ENCODE results near the gene ADARB2.

The ADARB2 gene

GRCh38 chr10:1642600-1643160 is 94.6 kb downstream of the ADARB2 start:
- Histone ChIP-seq H3K36me3 (ENCODE audit: insufficient read depth, low read length) (no peaks in the 10 kb centered on the region), H3K9ac (ENCODE audit: low read depth, low read length) (no peak overlapping the region), H3K9me3 (ENCODE audit: control insufficient read depth, insufficient read depth, low read length) (no peaks in the 10 kb centered on the region), H3K4me1 (ENCODE audit: insufficient read depth, low read length) (no peaks in the 10 kb centered on the region)

GRCh38 chr10:1641402-1641801 is 95.9 kb downstream of the ADARB2 start:
- Histone ChIP-seq H3K4me1 (ENCODE audit: insufficient read depth, low read length) (no peaks in the 10 kb centered on the region), H3K9me3 (ENCODE audit: control insufficient read depth, insufficient read depth, low read length) (no peaks in the 10 kb centered on the region), H3K9ac (ENCODE audit: low read depth, low read length) (no peak overlapping the region), H3K36me3 (ENCODE audit: insufficient read depth, low read length) (no peaks in the 10 kb centered on the region)

- Histone ChIP-seq H3K9ac (ENCODE audit: low read depth, low read length) (no peak overlapping the region), H3K36me3 (ENCODE audit: insufficient read depth, low read length) (no peaks in the 10 kb centered on the region), H3K9me3 (ENCODE audit: control insufficient read depth, insufficient read depth, low read length) (no peaks in the 10 kb centered on the region), H3K4me1 (ENCODE audit: insufficient read depth, low read length) (no peaks in the 10 kb centered on the region)
Measured at GRCh38 chr10:1638889-1639419, 98.4 kb downstream of the ADARB2 start.

GRCh38 chr10:1635340-1635739 is 102.0 kb downstream of the ADARB2 start:
- no peaks in the 10 kb centered on the region for H3K4me1 ChIP-seq (ENCODE audit: insufficient read depth, low read length)
- no peaks in the 10 kb centered on the region for H3K9me3 ChIP-seq (ENCODE audit: control insufficient read depth, insufficient read depth, low read length)
- H3K36me3 ChIP-seq (ENCODE audit: insufficient read depth, low read length) = no peaks in the 10 kb centered on the region
- no peak overlapping the region for H3K9ac ChIP-seq (ENCODE audit: low read depth, low read length)

GRCh38 chr10:1634239-1634638 is 103.1 kb downstream of the ADARB2 start:
- H3K4me1 ChIP-seq (ENCODE audit: insufficient read depth, low read length) = no peaks in the 10 kb centered on the region
- no peak overlapping the region for H3K9ac ChIP-seq (ENCODE audit: low read depth, low read length)
- no peaks in the 10 kb centered on the region for H3K9me3 ChIP-seq (ENCODE audit: control insufficient read depth, insufficient read depth, low read length)
- H3K36me3 ChIP-seq (ENCODE audit: insufficient read depth, low read length) = no peaks in the 10 kb centered on the region

- Histone ChIP-seq H3K36me3 (ENCODE audit: insufficient read depth, low read length) (no peaks in the 10 kb centered on the region), H3K9me3 (ENCODE audit: control insufficient read depth, insufficient read depth, low read length) (no peaks in the 10 kb centered on the region), H3K9ac (ENCODE audit: low read depth, low read length) (no peak overlapping the region), H3K4me1 (ENCODE audit: insufficient read depth, low read length) (no peaks in the 10 kb centered on the region)
Measured at GRCh38 chr10:1633783-1634182, 103.5 kb downstream of the ADARB2 start.

GRCh38 chr10:1632596-1632995 is 104.7 kb downstream of the ADARB2 start:
- no peak overlapping the region for H3K9ac ChIP-seq (ENCODE audit: low read depth, low read length)
- no peaks in the 10 kb centered on the region for H3K36me3 ChIP-seq (ENCODE audit: insufficient read depth, low read length)
- no peaks in the 10 kb centered on the region for H3K9me3 ChIP-seq (ENCODE audit: control insufficient read depth, insufficient read depth, low read length)
- no peaks in the 10 kb centered on the region for H3K4me1 ChIP-seq (ENCODE audit: insufficient read depth, low read length)

- Histone ChIP-seq H3K9me3 (ENCODE audit: control insufficient read depth, insufficient read depth, low read length) (no peaks in the 10 kb centered on the region), H3K9ac (ENCODE audit: low read depth, low read length) (no peak overlapping the region), H3K36me3 (ENCODE audit: insufficient read depth, low read length) (no peaks in the 10 kb centered on the region), H3K4me1 (ENCODE audit: insufficient read depth, low read length) (no peaks in the 10 kb centered on the region)
Measured at GRCh38 chr10:1632141-1632540, 105.2 kb downstream of the ADARB2 start.

- Histone ChIP-seq H3K9me3 (ENCODE audit: control insufficient read depth, insufficient read depth, low read length) (no peaks in the 10 kb centered on the region), H3K4me1 (ENCODE audit: insufficient read depth, low read length) (no peaks in the 10 kb centered on the region), H3K36me3 (ENCODE audit: insufficient read depth, low read length) (no peaks in the 10 kb centered on the region), H3K9ac (ENCODE audit: low read depth, low read length) (no peak overlapping the region)
Measured at GRCh38 chr10:1631282-1631681, 106.0 kb downstream of the ADARB2 start.

GRCh38 chr10:1630304-1630703 is 107.0 kb downstream of the ADARB2 start:
- H3K36me3 ChIP-seq (ENCODE audit: insufficient read depth, low read length) = no peaks in the 10 kb centered on the region
- no peaks in the 10 kb centered on the region for H3K9me3 ChIP-seq (ENCODE audit: control insufficient read depth, insufficient read depth, low read length)
- no peak overlapping the region for H3K9ac ChIP-seq (ENCODE audit: low read depth, low read length)
- H3K4me1 ChIP-seq (ENCODE audit: insufficient read depth, low read length) = no peaks in the 10 kb centered on the region

- no peaks in the 10 kb centered on the region for H3K9me3 ChIP-seq (ENCODE audit: control insufficient read depth, insufficient read depth, low read length)
- no peaks in the 10 kb centered on the region for H3K36me3 ChIP-seq (ENCODE audit: insufficient read depth, low read length)
- no peaks in the 10 kb centered on the region for H3K4me1 ChIP-seq (ENCODE audit: insufficient read depth, low read length)
- H3K9ac ChIP-seq (ENCODE audit: low read depth, low read length) = no peak overlapping the region
Measured at GRCh38 chr10:1629326-1630198, 107.8 kb downstream of the ADARB2 start.

GRCh38 chr10:1628757-1629156 is 108.6 kb downstream of the ADARB2 start:
- H3K4me1 ChIP-seq (ENCODE audit: insufficient read depth, low read length) = no peaks in the 10 kb centered on the region
- H3K36me3 ChIP-seq (ENCODE audit: insufficient read depth, low read length) = no peaks in the 10 kb centered on the region
- no peak overlapping the region for H3K9ac ChIP-seq (ENCODE audit: low read depth, low read length)
- no peaks in the 10 kb centered on the region for H3K9me3 ChIP-seq (ENCODE audit: control insufficient read depth, insufficient read depth, low read length)

GRCh38 chr10:1627945-1628344 is 109.4 kb downstream of the ADARB2 start:
- Histone ChIP-seq H3K9ac (ENCODE audit: low read depth, low read length) (no peak overlapping the region), H3K4me1 (ENCODE audit: insufficient read depth, low read length) (no peaks in the 10 kb centered on the region), H3K9me3 (ENCODE audit: control insufficient read depth, insufficient read depth, low read length) (no peaks in the 10 kb centered on the region), H3K36me3 (ENCODE audit: insufficient read depth, low read length) (no peaks in the 10 kb centered on the region)

- H3K4me1 ChIP-seq (ENCODE audit: insufficient read depth, low read length) = no peaks in the 10 kb centered on the region
- H3K9me3 ChIP-seq (ENCODE audit: control insufficient read depth, insufficient read depth, low read length) = no peaks in the 10 kb centered on the region
- no peak overlapping the region for H3K9ac ChIP-seq (ENCODE audit: low read depth, low read length)
- no peaks in the 10 kb centered on the region for H3K36me3 ChIP-seq (ENCODE audit: insufficient read depth, low read length)
Measured at GRCh38 chr10:1626835-1627234, 110.5 kb downstream of the ADARB2 start.

- Histone ChIP-seq H3K9ac (ENCODE audit: low read depth, low read length) (no peak overlapping the region), H3K36me3 (ENCODE audit: insufficient read depth, low read length) (no peaks in the 10 kb centered on the region), H3K9me3 (ENCODE audit: control insufficient read depth, insufficient read depth, low read length) (no peaks in the 10 kb centered on the region), H3K4me1 (ENCODE audit: insufficient read depth, low read length) (no peaks in the 10 kb centered on the region)
Measured at GRCh38 chr10:1626410-1626809, 110.9 kb downstream of the ADARB2 start.

Data from ES-I3 (cell line).